Activated T-cell treated with anti-CD3 and anti-CD28 coated beads, Interleukin-2, amount 50 U/mL, for 24 hours (primary cell): ENCODE results near the gene SEPHS1.
"Not testable (repeated sequence)": the region's sequence is repeated elsewhere in the genome, so short reads cannot be mapped to it uniquely, and the experiment has no call there.

Experiments
- DNase-seq: peaks from one replicate; pipeline ENCODE4 v3.0.0-alpha.2; 2020
- H3K27ac Mint-ChIP-seq: 2 replicates; pipeline ENCODE4 v1.8.0; 2020; ENCODE audit warnings: mild to moderate bottlenecking, mixed read lengths
- H3K27me3 Mint-ChIP-seq: 2 replicates; pipeline ENCODE4 v1.8.0; 2020; ENCODE audit warnings: mixed read lengths
- H3K36me3 Mint-ChIP-seq: 2 replicates; pipeline ENCODE4 v1.8.0; 2020; ENCODE audit warnings: low read depth, mixed read lengths
- H3K4me1 Mint-ChIP-seq: 2 replicates; pipeline ENCODE4 v1.8.0; 2020; ENCODE audit warnings: low read depth, mixed read lengths
- H3K4me3 Mint-ChIP-seq: 2 replicates; pipeline ENCODE4 v1.8.0; 2020; ENCODE audit warnings: mild to moderate bottlenecking, moderate library complexity, mixed read lengths
- H3K9me3 Mint-ChIP-seq: 2 replicates; pipeline ENCODE4 v1.8.0; 2020; ENCODE audit warnings: mixed read lengths

Gene SEPHS1, protein sequence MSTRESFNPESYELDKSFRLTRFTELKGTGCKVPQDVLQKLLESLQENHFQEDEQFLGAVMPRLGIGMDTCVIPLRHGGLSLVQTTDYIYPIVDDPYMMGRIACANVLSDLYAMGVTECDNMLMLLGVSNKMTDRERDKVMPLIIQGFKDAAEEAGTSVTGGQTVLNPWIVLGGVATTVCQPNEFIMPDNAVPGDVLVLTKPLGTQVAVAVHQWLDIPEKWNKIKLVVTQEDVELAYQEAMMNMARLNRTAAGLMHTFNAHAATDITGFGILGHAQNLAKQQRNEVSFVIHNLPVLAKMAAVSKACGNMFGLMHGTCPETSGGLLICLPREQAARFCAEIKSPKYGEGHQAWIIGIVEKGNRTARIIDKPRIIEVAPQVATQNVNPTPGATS

DNA sequence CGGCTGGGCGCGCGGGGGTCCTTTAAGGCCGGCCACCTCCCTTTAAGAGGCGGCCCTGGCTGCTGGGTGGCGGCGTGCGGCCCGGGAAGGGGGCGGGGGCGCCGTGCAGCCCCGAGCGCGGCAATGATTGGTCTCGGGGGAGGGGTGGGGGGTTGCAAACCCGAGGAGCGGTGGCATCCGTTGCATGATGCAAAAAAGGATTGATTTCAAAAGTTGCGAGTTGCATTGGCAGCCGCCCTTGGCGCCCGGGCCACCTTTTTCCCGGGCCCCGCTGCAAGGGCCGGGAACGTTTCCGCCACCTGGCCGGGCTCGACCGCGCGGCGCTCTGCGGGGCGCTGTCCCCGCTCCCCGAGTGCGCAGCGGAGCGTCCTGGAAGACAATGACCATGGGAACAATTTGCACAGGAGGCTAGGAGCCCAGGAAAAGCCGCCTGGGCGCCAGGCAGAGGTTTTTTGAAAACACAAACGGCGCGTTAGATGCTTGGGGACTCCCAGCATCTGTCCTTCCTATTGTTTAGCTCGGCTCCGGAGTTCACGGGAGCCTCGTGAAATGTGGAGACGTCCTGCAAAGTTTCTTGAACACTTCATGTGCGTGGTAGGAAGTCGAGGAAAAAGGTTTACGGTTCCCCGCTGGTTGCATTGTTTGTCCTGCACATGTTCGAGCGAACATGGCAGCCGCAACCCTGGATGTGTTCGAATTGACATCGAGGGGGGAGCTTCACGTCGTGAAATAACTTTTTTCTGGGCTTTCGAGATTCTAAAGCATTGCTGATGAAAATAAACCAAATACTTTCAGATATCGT lies at the start of gene SEPHS1:
TSS of gene SEPHS1 (minus strand) at position 78 of the 802 bp plus-strand sequence. CDS start 3,343 bp downstream, outside the sequence.
- Mint-ChIP-seq H3K27ac (peak within 1 kb of the TSS; percentile 93), H3K27me3 (no peaks in the 10 kb centered on the region), H3K36me3 (peaks cover 35% of the 10 kb centered on the region), H3K9me3 (no peaks in the 10 kb centered on the region), H3K4me1 (peaks cover 60% of the 10 kb centered on the region), H3K4me3 (peak within 1 kb of the TSS; percentile 90)
- peak; percentile 89 for DNase-seq

DNA sequence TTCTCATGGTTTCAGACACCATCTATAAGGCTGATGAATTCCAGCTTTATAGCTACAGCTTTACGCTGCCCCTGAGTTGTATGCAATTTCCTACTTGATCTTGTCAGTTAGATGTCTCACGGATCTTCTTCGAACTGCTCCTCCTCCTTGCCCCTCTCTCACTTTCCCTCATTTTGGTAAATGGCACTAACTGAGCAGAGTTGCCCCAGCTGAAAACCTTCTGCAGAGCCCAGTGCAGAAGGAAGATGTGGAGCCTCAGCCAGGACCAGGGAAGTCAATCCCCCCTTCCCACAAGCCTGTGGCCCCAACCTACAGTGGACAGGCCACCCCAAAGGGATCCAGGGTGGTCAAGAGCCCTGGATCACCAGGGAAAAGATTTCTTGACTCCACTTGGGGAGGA lies 49.0 kb upstream of the SEPHS1 start:
- Mint-ChIP-seq H3K9me3 (no peaks in the 10 kb centered on the region), H3K36me3 (no peaks in the 10 kb centered on the region), H3K4me1 (no peaks in the 10 kb centered on the region), H3K27ac (no peak overlapping the region), H3K27me3 (peaks cover 29% of the 10 kb centered on the region), H3K4me3 (no peak overlapping the region)
- no peak for DNase-seq

DNA sequence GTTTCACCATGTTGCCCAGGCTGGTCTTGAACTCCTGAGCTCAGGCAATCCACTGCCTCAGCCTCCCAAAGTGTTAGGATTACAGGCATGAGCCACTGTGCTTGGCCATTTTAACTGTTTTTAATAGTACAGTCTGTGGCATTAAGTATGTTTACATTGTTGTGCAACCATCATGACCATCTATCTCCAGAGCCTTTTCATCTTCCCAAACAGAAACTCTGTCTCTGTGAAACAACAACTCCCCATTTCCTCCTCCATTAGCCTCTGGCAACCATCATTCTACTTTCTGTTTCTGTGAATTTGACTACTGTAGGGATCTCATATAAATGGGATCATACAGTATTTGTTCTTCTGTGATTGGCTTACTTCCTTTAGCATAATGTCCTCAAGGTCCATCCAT lies 48.3 kb upstream of the SEPHS1 start:
- peaks cover 31% of the 10 kb centered on the region for H3K27me3 Mint-ChIP-seq
- no peak overlapping the region for H3K4me3 Mint-ChIP-seq

DNA sequence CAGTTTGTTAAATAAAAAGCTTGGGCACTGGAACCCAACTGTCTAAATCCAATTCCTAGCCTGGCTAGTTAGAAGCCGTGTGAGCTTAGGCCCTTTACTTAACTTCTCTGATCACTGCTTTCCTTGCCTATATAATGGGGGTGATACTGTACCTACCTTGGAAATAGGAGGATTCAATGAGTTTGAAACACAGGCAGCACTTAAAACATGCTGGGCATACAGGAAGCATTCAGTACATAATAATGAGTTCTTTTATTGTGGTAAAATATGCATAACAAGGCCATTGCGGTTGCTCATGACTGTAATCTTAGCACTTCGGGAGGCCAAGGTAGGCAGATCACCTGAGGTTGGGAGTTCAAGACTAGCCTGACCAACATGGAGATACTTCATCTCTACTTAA lies 47.4 kb upstream of the SEPHS1 start:
- no peak for DNase-seq
- no peak overlapping the region for H3K4me3 Mint-ChIP-seq
- H3K36me3 Mint-ChIP-seq: no peaks in the 10 kb centered on the region
- peaks cover 2% of the 10 kb centered on the region for H3K4me1 Mint-ChIP-seq
- no peaks in the 10 kb centered on the region for H3K9me3 Mint-ChIP-seq
- H3K27me3 Mint-ChIP-seq: peaks cover 28% of the 10 kb centered on the region
- no peak overlapping the region for H3K27ac Mint-ChIP-seq

More for the DNA sequence above, 48.3 kb upstream of the SEPHS1 start:
- no peaks in the 10 kb centered on the region for H3K9me3 Mint-ChIP-seq
- H3K27ac Mint-ChIP-seq: no peak overlapping the region
- H3K4me1 Mint-ChIP-seq: no peaks in the 10 kb centered on the region
- no peaks in the 10 kb centered on the region for H3K36me3 Mint-ChIP-seq
- no peak for DNase-seq

DNA sequence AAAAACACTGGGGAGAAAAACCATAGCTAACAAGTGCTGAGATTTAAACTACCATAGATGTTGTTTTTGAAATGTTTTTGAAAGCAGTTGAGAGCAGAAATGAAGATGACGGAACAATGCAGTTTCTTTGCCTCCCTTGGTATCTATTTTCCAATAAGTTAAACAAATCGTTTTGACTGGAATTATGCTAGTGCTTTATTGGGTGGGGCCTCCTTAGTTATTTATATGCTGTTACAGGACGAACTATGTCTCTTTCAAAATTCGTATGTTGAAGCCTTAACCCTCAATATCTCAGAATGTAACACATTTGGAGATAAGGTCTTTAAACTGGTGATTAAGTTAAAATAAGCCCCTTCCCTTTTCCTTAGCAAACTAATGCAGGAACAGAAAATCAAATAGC lies 45.5 kb upstream of the SEPHS1 start:
- H3K27ac Mint-ChIP-seq: no peak overlapping the region

DNA sequence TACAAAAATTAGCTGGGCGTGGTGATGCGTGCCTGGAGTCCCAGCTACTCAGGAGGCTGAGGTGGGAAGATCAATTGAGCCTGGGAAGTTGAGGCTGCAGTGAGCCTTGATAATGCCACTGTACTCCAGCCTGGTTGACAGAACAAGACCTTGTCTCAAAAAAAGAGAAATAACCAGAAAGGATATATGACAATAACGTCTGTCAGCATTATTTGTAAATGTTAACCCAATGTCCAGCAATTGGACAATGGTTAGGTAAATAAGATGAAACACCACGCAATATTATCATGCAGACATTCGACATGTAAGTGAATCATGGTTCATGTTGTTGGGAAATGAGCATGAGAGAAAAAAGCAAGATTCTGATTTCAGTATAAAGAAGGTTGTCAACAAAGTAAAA lies 44.6 kb upstream of the SEPHS1 start:
- no peak overlapping the region for H3K27ac Mint-ChIP-seq
- no peaks in the 10 kb centered on the region for H3K36me3 Mint-ChIP-seq
- H3K4me3 Mint-ChIP-seq: no peak overlapping the region
- DNase-seq: no peak
- H3K4me1 Mint-ChIP-seq: peaks cover 2% of the 10 kb centered on the region
- no peaks in the 10 kb centered on the region for H3K9me3 Mint-ChIP-seq
- H3K27me3 Mint-ChIP-seq: peaks cover 23% of the 10 kb centered on the region

More for the DNA sequence above, 45.5 kb upstream of the SEPHS1 start:
- Mint-ChIP-seq H3K4me3 (no peak overlapping the region), H3K9me3 (no peaks in the 10 kb centered on the region), H3K27me3 (peaks cover 23% of the 10 kb centered on the region), H3K36me3 (no peaks in the 10 kb centered on the region), H3K4me1 (peaks cover 2% of the 10 kb centered on the region)
- DNase-seq: no peak

DNA sequence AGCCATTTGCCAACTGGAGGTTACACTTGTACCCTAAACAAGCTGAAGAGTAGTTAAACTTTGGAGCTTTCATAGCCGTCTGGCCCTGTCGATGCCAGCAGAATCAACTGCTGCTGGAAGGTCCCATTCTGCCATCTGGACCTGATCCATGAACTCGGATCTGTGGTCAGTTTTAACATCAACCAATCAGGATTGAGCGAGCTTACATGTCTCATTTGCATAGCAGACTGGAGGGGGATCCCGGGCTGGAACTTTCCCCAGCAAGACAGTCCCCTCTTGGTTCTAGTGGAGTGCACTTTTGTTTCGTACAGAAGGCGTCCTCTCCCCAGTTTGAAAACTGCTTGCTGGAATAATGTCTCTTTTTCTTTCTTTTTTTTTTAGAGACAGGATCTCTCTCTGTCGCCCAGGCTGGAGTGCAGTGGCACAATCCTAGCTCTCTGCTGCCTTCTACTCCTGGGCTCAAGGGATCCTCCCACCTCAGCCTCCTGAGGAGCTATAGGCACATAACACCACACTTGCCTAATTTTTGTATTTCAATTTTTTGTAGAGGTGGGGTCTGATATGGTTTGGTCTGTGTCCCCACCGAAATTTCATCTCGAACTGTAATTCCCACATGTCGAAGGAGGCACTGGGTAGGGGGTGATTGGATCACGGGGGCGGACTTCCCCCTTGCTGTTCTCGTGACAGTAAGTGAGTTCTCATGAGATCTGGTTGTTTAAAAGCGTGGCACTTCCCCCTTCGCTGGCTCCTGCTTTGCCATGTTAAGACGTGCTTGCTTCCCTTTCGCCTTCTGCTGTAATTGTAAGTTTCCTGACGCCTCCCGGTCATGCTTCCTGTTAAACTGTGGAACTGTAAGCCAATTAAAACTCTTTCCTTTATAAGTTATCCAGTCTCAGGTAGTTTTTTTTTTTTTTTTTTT lies 42.8 kb upstream of the SEPHS1 start:
- Mint-ChIP-seq H3K27ac (no peak overlapping the region), H3K36me3 (no peaks in the 10 kb centered on the region), H3K4me3 (no peak overlapping the region), H3K9me3 (no peaks in the 10 kb centered on the region), H3K27me3 (peaks cover 20% of the 10 kb centered on the region), H3K4me1 (peaks cover 2% of the 10 kb centered on the region)
- DNase-seq: no peak

DNA sequence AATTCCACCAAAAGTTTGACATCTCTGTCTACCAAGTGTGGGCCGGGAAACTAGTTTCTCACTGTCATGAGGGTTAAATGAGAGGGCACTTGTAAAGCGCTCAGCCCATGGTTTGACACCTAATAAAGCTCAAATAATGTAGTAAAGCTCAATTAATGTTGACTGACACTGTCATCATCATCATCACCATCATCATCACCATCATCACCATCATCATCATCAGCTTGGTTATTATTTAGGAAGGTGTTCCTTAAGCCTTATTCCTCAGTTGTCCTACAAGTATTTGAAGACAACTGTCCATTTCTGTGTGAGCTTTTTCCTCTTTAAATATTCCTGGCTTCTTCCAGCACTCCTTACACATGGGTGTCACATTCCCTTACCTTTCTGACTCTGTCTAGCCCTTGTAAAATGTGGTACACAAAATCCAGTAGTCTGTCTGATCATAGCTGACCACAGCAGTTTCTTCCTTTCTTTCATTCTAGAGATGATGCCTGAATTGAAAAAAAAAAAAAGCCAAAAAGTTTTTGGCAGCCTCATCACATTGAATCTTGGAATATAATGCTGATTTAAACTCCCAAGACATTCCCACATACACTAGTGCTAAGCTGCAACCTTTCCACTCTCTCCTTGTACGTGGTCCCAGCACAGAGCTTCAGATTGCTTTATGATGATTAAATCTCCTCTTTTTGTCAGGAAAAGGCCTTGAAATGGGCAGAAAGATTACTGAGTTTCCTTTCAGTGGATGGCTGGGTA lies 40.6 kb upstream of the SEPHS1 start:
- no peak for DNase-seq
- no peaks in the 10 kb centered on the region for H3K9me3 Mint-ChIP-seq
- H3K27me3 Mint-ChIP-seq: peaks cover 29% of the 10 kb centered on the region
- H3K36me3 Mint-ChIP-seq: no peaks in the 10 kb centered on the region
- H3K27ac Mint-ChIP-seq: no peak overlapping the region
- H3K4me3 Mint-ChIP-seq: no peak overlapping the region
- peaks cover 2% of the 10 kb centered on the region for H3K4me1 Mint-ChIP-seq

DNA sequence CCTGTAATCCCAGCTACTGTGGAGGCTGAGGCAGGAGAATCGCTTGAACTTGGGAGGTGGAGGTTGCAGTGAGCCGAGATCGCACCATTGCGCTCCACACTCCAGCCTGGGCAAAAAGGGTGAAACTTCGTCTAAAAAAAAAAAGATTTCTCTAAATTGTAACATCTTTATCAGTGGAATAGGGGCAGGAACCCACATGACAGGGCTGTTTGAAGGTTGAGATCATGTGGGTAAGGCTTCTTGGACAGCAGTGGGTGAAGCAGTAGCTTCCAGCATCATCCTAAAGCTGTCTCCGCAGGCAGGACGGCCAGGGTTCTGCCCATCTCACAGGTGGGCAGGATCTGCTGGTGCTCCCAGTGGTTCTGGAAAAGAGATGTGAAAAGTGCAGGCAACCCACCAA lies 37.9 kb upstream of the SEPHS1 start:
- Mint-ChIP-seq H3K27ac (no peak overlapping the region), H3K36me3 (no peaks in the 10 kb centered on the region), H3K27me3 (peaks cover 38% of the 10 kb centered on the region), H3K4me3 (no peak overlapping the region), H3K9me3 (no peaks in the 10 kb centered on the region), H3K4me1 (peaks cover 11% of the 10 kb centered on the region)
- DNase-seq: no peak

DNA sequence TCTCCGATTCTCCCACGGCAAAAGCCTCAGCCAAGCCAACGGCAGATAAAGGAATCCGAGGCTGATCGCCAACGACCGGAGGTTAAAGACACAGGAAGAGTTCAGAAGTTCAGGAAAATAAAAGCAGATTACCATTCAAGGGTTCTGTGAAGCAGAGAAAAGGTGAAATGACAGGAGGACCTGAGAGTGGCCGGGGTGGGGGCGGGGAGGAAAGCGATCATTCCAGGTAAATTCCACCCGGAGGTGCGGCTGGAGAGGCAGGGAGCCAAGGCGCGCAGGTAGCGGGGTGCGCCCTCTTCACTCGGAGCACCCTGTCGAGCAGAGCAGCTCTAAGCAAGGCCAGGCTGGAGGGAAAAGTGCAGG lies 35.3 kb upstream of the SEPHS1 start:
- Mint-ChIP-seq H3K4me3 (peak overlapping the region; percentile 21), H3K4me1 (peaks cover 11% of the 10 kb centered on the region), H3K9me3 (no peaks in the 10 kb centered on the region), H3K27ac (no peak overlapping the region), H3K36me3 (no peaks in the 10 kb centered on the region), H3K27me3 (peaks cover 54% of the 10 kb centered on the region)
- DNase-seq: no peak

DNA sequence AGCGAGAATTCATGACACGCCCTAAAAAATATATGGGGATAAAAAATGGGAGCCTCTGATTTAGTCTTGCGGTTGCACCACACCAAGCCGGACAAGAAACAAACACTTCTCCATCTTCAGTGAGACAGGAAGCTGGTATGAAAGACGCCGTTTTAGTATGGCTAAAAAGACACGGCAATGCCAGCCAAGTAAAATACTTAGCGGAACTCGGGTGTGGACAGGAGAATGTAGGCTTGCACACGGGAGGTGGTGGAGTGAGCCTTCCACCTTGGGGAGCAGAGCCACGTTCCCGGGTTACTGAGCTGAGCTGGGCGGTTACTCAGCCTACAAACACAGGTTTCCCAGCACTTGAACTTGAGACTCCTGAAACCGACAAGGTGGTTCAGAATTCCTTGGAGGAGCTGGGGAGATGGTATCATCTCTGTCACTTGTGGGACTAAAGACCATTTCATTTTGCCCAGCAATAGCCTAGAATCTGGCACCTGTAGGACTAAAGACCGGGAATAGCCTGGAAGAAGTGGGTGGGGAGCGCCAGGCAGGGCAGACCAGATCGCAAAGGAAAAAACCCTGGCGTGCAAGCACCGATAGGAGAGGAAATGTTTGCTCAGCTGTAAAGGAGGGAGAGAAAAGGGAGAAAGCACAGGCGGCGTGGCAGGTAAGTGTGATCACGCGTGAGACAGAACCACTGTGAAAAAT lies 34.8 kb upstream of the SEPHS1 start:
- peaks cover 11% of the 10 kb centered on the region for H3K4me1 Mint-ChIP-seq
- H3K4me3 Mint-ChIP-seq: peak overlapping the region; percentile 21
- H3K36me3 Mint-ChIP-seq: no peaks in the 10 kb centered on the region
- no peak for DNase-seq
- no peaks in the 10 kb centered on the region for H3K9me3 Mint-ChIP-seq
- H3K27ac Mint-ChIP-seq: no peak overlapping the region
- H3K27me3 Mint-ChIP-seq: peaks cover 57% of the 10 kb centered on the region

DNA sequence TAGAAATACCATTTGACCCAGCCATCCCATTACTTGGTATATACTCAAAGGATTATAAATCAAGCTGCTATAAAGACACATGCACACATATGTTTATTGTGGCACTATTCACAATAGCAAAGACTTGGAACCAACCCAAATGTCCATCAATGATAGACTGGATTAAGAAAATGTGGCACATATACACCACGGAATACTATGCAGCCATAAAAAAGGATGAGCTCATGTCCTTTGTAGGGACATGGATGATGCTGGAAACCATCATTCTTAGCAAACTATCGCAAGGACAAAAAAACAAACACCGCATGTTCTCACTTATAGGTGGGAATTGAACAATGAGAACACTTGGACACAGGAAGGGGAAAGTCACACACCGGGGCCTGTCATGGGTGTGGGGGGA lies 31.0 kb upstream of the SEPHS1 start:
- H3K36me3 Mint-ChIP-seq, H3K4me3 Mint-ChIP-seq, H3K27ac Mint-ChIP-seq, DNase-seq, H3K9me3 Mint-ChIP-seq: not testable (repeated sequence)
- Mint-ChIP-seq H3K4me1 (peaks cover 11% of the 10 kb centered on the region), H3K27me3 (peaks cover 48% of the 10 kb centered on the region)

DNA sequence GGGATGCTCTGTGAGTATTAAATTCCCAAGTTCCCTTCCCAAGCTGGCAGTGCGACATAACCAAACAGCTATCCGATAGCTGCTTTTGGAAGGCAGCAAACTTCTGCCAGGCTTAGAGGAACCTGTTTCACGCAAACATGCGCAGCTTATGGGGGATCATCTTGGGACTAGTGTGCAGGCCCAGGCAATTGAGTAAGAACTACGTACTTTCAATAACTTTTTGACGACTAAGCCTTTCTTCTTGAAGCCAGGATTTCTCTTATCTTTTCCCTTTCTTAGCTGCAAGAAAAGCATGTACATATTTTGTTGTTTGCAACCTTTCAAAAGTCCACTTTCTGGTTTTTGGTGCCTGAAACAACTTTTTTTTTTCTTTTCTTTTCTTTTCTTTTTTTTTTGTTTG lies 28.7 kb upstream of the SEPHS1 start:
- Mint-ChIP-seq H3K4me3 (no peak overlapping the region), H3K27ac (no peak overlapping the region), H3K27me3 (peaks cover 29% of the 10 kb centered on the region), H3K36me3 (no peaks in the 10 kb centered on the region), H3K9me3 (no peaks in the 10 kb centered on the region), H3K4me1 (no peaks in the 10 kb centered on the region)
- no peak for DNase-seq
